Small intestine (tissue), 7 donors: ENCODE measurements around the gene IFT80. TPM values are rescaled to one million over a fixed set of nuclear protein-coding genes. Genes with fewer than 3 reads are reported as not detected.

Source experiments
- DNase-seq, 2 donors: peaks; one replicate each; pipeline versions ENCODE4 v3.0.0 to v3.0.0-alpha.2; 2013
- FAIRE-seq: peaks from 2 replicates; lab custom pipeline; 2012; peaks lifted over from hg19 to GRCh38; lab: Jason Lieb, UNC
- H3K27ac ChIP-seq, 3 donors: one replicate each; pipeline ENCODE4 v1.5.1; 2013; ENCODE audit warnings: low read length in 2 of 3, mild to moderate bottlenecking in 2 of 3, control low read depth in 1 of 3, inconsistent platforms in 1 of 3, low read depth in 1 of 3, moderate library complexity in 1 of 3
- H3K27me3 ChIP-seq, 3 donors: one replicate each; pipeline ENCODE4 v1.6.1; 2013; ENCODE audit warnings: low read length in 3 of 3, inconsistent platforms in 1 of 3; ENCODE audit not compliant: control insufficient read depth in 3 of 3, insufficient read depth in 3 of 3
- H3K36me3 ChIP-seq, 3 donors: one replicate each; pipeline ENCODE4 v1.6.1; 2013; ENCODE audit warnings: low read length in 3 of 3, inconsistent platforms in 1 of 3, low read depth in 1 of 3, mild to moderate bottlenecking in 1 of 3, moderate library complexity in 1 of 3; ENCODE audit not compliant: control insufficient read depth in 3 of 3, insufficient read depth in 2 of 3
- H3K4me1 ChIP-seq, 3 donors: one replicate each; pipeline ENCODE4 v1.6.1; 2013; ENCODE audit warnings: low read length in 2 of 3, inconsistent platforms in 1 of 3, low read depth in 1 of 3, mild to moderate bottlenecking in 1 of 3, moderate library complexity in 1 of 3; ENCODE audit not compliant: control insufficient read depth in 3 of 3, insufficient read depth in 2 of 3
- H3K4me3 ChIP-seq, 3 donors: one replicate each; pipeline ENCODE4 v1.5.1; 2013; ENCODE audit warnings: low read length in 3 of 3, control low read depth in 1 of 3, inconsistent platforms in 1 of 3, low read depth in 1 of 3, mild to moderate bottlenecking in 1 of 3, moderate library complexity in 1 of 3
- H3K9me3 ChIP-seq, 2 donors: one replicate each; pipeline ENCODE4 v1.6.1; 2013; ENCODE audit warnings: low read depth in 1 of 2, low read length in 1 of 2; ENCODE audit not compliant: control insufficient read depth in 2 of 2, insufficient read depth in 1 of 2
- WGBS, 3 donors: extraction: QIAGEN DNeasy Blood & Tissue Kit; methylation state at CpG; one replicate each; pipeline ENCODE4 v1.1.7; 2013; 5-methylcytosine and 5-hydroxymethylcytosine counted together
- polyA plus RNA-seq, 4 donors: library from polyadenylated mRNA; stranded (reverse) in 3 of 4; unstranded in 1 of 4; fragments of 200-250 nt in 3 of 4; fragments of 120-200 nt in 1 of 4; gene quantifications; one replicate each; pipeline versions ENCODE4 v1.2.1 to v1.2.3, GENCODE V29; 2013
- donor health status: healthy with polysubstance abuse.
- donor health status: control.
- donor health status: control.
- donor health status: Bipolar disorder and iron deficiency.
- donor health status: healthy.

IFT80 gene
- polyA plus RNA-seq, 4 donors: 3.8 to 24.1 (median 6.3) TPM

DNA sequence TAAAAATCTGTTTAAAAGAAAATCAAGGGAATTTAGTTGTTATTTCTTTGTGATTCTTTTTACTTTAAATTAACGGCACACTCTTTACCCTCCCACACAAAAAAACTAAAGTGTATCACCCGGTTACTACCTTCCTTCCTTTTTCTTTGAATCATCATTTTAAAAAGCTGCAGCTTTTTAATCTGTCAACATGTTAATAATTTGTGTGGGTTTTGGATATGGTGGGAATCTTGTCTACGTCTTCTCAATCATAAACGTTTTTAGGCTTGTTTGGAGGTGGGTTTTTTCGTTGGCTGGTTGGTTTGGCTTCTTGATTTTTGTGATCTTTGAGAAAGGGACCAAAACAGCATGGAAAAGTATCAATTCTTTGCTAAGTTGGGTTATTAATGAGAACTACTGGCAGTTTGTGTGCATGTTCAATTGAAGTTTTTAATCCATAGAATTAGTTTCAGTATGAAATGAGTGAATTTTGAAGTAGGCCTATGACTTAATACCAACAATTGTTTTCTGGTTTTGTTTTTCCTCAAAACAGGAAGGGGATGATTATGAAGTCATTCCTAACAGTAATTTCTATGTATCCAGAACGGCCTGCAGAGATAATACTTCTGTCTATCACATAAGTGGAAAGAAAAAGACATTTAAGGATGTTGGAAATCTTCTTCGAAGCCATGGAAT is 4.9 kb upstream of the IFT80 start:
- H3K4me3 ChIP-seq: no peak overlapping the region
- H3K9me3 ChIP-seq: no peaks in the 10 kb centered on the region
- 33 to 58% (median 51%) methylated on average over 7 of the region's 7 CpGs for WGBS, 3 donors
- peaks cover 0 to 4% (median 0%) of the 10 kb centered on the region in 3 donors for H3K36me3 ChIP-seq
- no peaks in the 10 kb centered on the region for H3K4me1 ChIP-seq
- no peak overlapping the region for H3K27ac ChIP-seq
- no peaks in the 10 kb centered on the region for H3K27me3 ChIP-seq
- FAIRE-seq (no peak), DNase-seq (peak in 1 of 2 donors; percentile 35)

DNA sequence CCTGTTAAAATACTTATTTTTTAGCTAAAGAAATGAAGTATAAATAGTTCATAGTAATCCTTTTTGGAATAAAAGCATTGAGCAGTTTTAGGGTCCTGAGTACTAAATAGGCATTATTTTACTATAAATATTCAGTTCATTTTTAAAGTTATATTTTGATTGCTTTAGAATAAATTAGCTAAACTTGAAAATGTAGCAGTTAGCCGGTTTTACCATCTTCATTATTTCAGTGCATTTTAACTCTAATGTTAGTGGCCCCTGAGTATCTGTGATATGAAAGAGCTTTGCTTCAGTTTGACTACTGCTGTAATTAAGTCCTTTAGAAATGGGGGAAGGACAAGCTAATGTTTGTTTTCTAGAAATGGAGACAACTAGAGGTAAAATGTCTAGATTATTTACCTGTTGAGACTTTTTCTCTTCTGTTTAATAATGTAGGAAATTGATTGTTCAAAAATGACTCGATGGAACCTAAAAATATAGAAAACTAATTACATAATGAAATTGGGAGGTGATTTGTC is 4.1 kb upstream of the IFT80 start:
- FAIRE-seq: no peak
- H3K36me3 ChIP-seq: peaks cover 0 to 4% (median 0%) of the 10 kb centered on the region in 3 donors
- 17 to 27% (median 17%) methylated on average over 2 of the region's 2 CpGs for WGBS, 3 donors
- no peak overlapping the region for H3K27ac ChIP-seq
- peak; percentile 3 to 35 for DNase-seq
- H3K9me3 ChIP-seq: no peaks in the 10 kb centered on the region
- no peaks in the 10 kb centered on the region for H3K27me3 ChIP-seq
- H3K4me1 ChIP-seq: no peaks in the 10 kb centered on the region
- no peak overlapping the region for H3K4me3 ChIP-seq

DNA sequence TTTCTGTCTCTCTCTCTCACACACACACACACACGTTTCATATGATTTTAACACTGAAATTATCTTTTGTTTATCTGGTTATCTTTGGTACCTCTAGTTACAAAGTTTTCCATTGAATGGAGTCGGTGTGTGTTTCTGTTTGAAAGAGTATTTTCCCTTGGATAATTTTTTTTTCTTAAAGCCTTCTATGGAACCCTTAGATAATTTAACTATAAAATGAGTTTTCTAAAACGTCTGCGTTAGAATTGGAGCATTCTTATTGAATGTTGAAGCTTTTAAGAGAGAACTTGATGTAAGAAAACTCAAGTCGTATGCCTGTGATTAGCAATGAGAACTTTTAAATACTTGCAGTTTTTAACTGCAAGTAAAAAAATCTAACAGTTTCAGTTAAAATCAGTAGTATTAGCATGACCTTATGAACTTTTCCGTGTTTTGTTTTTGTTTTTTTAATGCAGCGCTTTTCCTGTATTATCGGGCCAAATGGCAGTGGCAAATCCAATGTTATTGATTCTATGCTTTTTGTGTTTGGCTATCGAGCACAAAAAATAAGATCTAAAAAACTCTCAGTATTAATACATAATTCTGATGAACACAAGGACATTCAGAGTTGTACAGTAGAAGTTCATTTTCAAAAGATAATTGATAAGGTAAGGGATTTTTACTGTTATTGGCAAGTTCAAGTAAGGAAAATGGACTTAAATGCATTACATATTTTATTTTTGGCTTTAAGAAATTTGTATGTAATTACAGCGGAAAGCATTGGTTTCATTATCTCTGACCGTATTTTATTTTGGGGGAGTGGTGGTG is 3.4 kb upstream of the IFT80 start:
- 9 to 16% (median 11%) methylated on average over 11 of the region's 11 CpGs for WGBS, 3 donors
- Histone ChIP-seq H3K27ac (no peak overlapping the region), H3K36me3 (peaks cover 0 to 4% (median 0%) of the 10 kb centered on the region in 3 donors), H3K4me3 (peak overlapping the region in 1 of 3 donors; percentile 97), H3K27me3 (no peaks in the 10 kb centered on the region), H3K4me1 (no peaks in the 10 kb centered on the region), H3K9me3 (no peaks in the 10 kb centered on the region)
- no peak for FAIRE-seq
- peak; percentile 2 to 44 for DNase-seq

DNA sequence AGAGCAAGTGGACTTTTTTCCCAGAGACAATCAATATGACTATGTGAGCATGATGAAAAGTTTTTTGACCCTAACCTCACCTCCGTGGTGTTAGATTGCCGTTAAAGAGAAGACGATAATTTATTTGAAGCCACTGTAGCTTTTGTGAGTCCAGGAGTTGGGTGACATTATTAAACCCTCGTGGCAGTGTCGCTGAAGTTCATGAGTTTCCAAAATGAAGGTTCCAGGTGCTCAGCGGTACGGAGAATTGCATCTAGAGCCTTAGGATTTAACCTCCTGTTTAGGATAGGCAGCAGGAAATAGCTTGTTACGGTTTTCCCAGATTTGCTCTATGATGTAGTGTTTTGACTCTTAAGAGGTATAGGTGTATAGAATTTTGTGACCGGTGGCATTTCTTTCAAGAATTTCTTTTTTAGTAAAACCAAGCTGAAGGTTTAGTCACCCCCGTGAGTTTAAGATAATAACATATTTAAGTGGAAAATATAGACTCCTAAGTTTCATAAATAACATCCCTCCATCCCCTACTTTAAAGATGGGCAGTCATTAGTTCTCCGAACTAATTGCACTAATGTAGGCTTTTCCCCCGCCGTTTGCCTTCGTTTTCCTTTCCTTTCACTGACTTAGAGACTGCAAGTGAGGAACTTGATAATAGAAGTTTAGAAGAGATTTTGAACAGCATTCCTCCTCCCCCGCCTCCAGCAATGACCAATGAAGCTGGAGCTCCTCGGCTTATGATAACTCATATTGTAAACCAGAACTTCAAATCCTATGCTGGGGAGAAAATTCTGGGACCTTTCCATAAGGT is 2.5 kb upstream of the IFT80 start:
- Histone ChIP-seq H3K9me3 (no peaks in the 10 kb centered on the region), H3K27me3 (no peaks in the 10 kb centered on the region), H3K36me3 (no peaks in the 10 kb centered on the region), H3K27ac (peak overlapping the region; percentile 74 to 95 (median 90)), H3K4me3 (peak overlapping the region; percentile 77 to 97 (median 89)), H3K4me1 (no peaks in the 10 kb centered on the region)
- WGBS, 3 donors: 2 to 3% (median 3%) methylated on average over 16 of the region's 16 CpGs
- peak; percentile 39 to 61 for DNase-seq
- FAIRE-seq: no peak

DNA sequence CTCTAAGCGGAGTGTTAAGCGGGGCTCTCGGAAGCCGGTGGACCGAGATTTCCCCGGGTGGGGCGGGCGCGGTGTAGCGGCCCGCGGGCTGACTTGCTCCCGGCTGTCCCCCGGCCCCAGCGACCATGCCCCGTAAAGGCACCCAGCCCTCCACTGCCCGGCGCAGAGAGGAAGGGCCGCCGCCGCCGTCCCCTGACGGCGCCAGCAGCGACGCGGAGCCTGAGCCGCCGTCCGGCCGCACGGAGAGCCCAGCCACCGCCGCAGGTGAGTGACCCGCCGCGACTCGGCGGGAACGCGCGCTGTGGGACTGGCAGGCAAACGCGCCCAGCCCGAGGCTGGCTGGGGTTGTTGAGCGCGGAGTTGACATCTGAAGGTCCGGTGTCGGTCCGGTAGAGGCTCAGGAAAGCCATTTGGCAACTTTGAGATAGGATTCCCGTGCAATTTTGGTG is 1.7 kb upstream of the IFT80 start:
- 0% methylated on average over 51 of the region's 51 CpGs for WGBS, 3 donors
- no peak for FAIRE-seq

DNA sequence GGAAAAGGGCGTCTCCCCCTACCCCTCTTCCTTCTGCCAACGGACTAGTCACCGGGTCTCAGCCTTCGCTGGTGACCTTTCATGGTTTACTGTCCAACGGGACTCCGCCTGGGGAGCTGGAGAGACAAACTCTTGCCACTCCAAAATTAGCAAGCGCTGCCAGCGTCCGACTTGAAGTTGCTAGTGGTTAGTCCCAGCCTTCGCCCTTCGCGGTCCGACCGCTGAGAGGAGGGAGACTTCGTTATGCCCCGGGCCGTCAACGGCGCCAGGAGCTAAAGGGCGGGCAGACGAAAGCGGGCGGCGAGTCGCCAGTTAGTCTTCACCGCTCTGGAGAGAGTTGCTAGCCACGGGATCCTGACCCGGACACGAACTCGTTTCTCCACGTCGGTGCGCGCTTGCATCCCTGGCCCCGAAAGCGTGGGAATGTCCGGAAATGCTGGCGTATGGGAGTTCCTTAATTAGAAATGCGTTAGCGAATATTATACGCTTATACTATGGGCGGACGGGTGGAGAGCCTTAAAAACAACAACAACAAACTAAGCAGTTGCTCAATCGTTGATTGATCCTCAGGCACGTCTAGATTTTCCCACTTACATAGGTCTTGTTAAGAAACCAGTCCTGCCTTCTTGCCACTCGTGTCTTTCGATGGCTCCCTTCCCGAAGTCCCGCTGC is 1.1 kb upstream of the IFT80 start:
- Histone ChIP-seq H3K4me1 (no peaks in the 10 kb centered on the region), H3K4me3 (peak overlapping the region; percentile 77 to 97 (median 89)), H3K27me3 (no peaks in the 10 kb centered on the region), H3K36me3 (no peaks in the 10 kb centered on the region), H3K9me3 (no peaks in the 10 kb centered on the region), H3K27ac (peak overlapping the region; percentile 74 to 95 (median 90))
- FAIRE-seq: no peak
- 0% methylated on average over 49 of the region's 49 CpGs for WGBS, 3 donors
- peak; percentile 50 to 72 for DNase-seq

More for the DNA sequence above, 1.7 kb upstream of the IFT80 start:
- Histone ChIP-seq H3K36me3 (no peaks in the 10 kb centered on the region), H3K4me3 (peak overlapping the region; percentile 77 to 97 (median 89)), H3K4me1 (no peaks in the 10 kb centered on the region), H3K27me3 (no peaks in the 10 kb centered on the region), H3K27ac (peak overlapping the region; percentile 74 to 95 (median 90)), H3K9me3 (no peaks in the 10 kb centered on the region)
- DNase-seq: peak; percentile 24 to 65

DNA sequence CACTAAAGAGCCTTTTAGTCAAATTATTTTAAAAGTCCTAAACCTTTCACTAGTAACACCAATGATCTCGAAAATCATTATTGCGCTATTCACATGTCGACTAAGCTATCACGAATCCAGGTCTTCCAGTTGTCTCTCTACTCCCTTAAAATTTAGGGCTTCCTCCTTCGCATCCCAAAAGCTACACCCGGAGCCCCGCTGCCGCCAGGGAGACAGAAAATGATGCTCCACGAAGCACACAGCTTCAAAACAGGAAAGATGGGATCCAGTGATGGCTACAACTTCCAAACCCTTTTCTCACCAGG is 253 bp downstream of the IFT80 start:
- no peak for FAIRE-seq

More for the DNA sequence above, 253 bp downstream of the IFT80 start:
- WGBS, 3 donors: 0% methylated on average over 9 of the region's 9 CpGs
- H3K27ac ChIP-seq: peak overlapping the region in 2 of 3 donors; percentile 90 to 95
- peak overlapping the region; percentile 77 to 97 (median 89) for H3K4me3 ChIP-seq
- no peaks in the 10 kb centered on the region for H3K27me3 ChIP-seq
- no peak for DNase-seq
- no peaks in the 10 kb centered on the region for H3K9me3 ChIP-seq
- no peaks in the 10 kb centered on the region for H3K36me3 ChIP-seq
- no peaks in the 10 kb centered on the region for H3K4me1 ChIP-seq
